Heart right ventricle (tissue), 16 donors: ENCODE measurements around the gene HOXA11. TPM values are rescaled to one million over a fixed set of nuclear protein-coding genes. Genes with fewer than 3 reads are reported as not detected.

ENCODE experiments used
- ATAC-seq, 8 donors: fragments of 200-7000 bp; cut with Tn5 transposase; one replicate each; pipeline ENCODE4 v1.9.1; 2020; ENCODE audit warnings: mild to moderate bottlenecking in 8 of 8, moderate library complexity in 8 of 8, moderate number of reproducible peaks in 1 of 8
- DNase-seq, 2 donors: peaks; one replicate each; pipeline ENCODE4 v3.0.0-alpha.2; 2020
- H3K27ac ChIP-seq, 10 donors: fragments of 200-600 bp; sonication (generic) in 2 of 10; one replicate each; pipeline versions ENCODE4 v1.5.0 to v1.8.0; 2020 to 2022; ENCODE audit warnings: mild to moderate bottlenecking in 3 of 10
- H3K27me3 ChIP-seq, 7 donors: fragments of 200-600 bp; one replicate each; pipeline ENCODE4 v1.8.0; 2021 to 2022; ENCODE audit warnings: mild to moderate bottlenecking in 2 of 7
- H3K36me3 ChIP-seq, 9 donors: fragments of 200-600 bp; sonication (generic) in 1 of 9; one replicate each; pipeline versions ENCODE4 v1.5.0 to v1.8.0; 2020 to 2022; ENCODE audit warnings: mild to moderate bottlenecking in 2 of 9
- H3K4me1 ChIP-seq, 9 donors: fragments of 200-600 bp; sonication (generic) in 1 of 9; one replicate each; pipeline versions ENCODE4 v1.5.0 to v1.8.0; 2020 to 2022; ENCODE audit warnings: mild to moderate bottlenecking in 4 of 9
- H3K4me3 ChIP-seq, 10 donors: fragments of 200-600 bp; sonication (generic) in 2 of 10; one replicate each; pipeline versions ENCODE4 v1.5.0 to v1.8.0; 2020 to 2022; ENCODE audit warnings: mild to moderate bottlenecking in 7 of 10, moderate library complexity in 2 of 10
- H3K9me3 ChIP-seq, 11 donors: fragments of 200-600 bp in 10 of 11; sonication (generic) in 2 of 11; one replicate each; pipeline versions ENCODE4 v1.5.0 to v1.8.0; 2013 to 2022; ENCODE audit warnings: mild to moderate bottlenecking in 2 of 11, control low read depth in 1 of 11, moderate library complexity in 1 of 11
- CTCF ChIP-seq, 9 donors: fragments of 200-600 bp; sonication (generic) in 2 of 9; IDR thresholded peaks; one replicate each; pipeline versions ENCODE4 v1.5.0 to v1.8.0; 2021 to 2022; ENCODE audit warnings: antibody characterized with exemption in 9 of 9, mild to moderate bottlenecking in 5 of 9, moderate library complexity in 1 of 9
- WGBS, 2 donors: extraction: QIAGEN DNeasy Blood & Tissue Kit; methylation state at CpG; one replicate each; pipeline ENCODE4 v1.1.7; 2013; ENCODE audit warnings: inconsistent platforms in 1 of 2; 5-methylcytosine and 5-hydroxymethylcytosine counted together
- intact Hi-C, 10 donors: fragments of 100-400 bp; cut with DNase I; formaldehyde crosslinking; loops; one replicate each; pipeline versions ENCODE4 v1.11.1 to v1.14.2; 2022
- polyA plus RNA-seq, 2 donors: library from polyadenylated mRNA; stranded (reverse); fragments of 200-250 nt; gene quantifications; one replicate each; pipeline ENCODE4 v1.2.3, GENCODE V29; 2013
- total RNA-seq, 10 donors: library from RNA; stranded (reverse); fragmentation: NEBNext Ultra II Directional in 3 of 10; extraction: Animal tissue kit (Norgen Biotek cat#: 25700) in 3 of 10; gene quantifications; one replicate each; pipeline versions ENCODE4 v1.2.1 to v1.2.4, GENCODE V29; 2021 to 2023
- donor health status: Arrhythmogenic right ventricular cardiomyopathy.
- donor health status: ischemic (EF 13 %, LVEDD 7.1; RV severe dilation, severe dysfunction).
- donor health status: healthy with polysubstance abuse.
- donor health status: DM: no; HTN: yes; CAD: no.
- donor health status: DM: no; HTN: no; CAD: no.
- donor health status: ischemic (EF 25% LVEDD 6.9; RV normal size, moderate dysfunction).
- donor health status: ischemic (EF 25% LVEDD 5.7; RV mildly dilated, moderate dysfunction).
- donor health status: healthy.
- donor health status: DM: yes; HTN: yes; CAD: no.
- donor health status: Ischemic cardiomyopathy.
- donor health status: ischemic (EF 35%, LVEDD 5.7; RV mildly dilated, moderate dysfunction).
- donor health status: nonischemic (EF 11% LVEDD 7.7; RV severe dilation, severe dysfunction).
- donor health status: DM: yes; HTN: yes; CAD: no.
- donor health status: PGD.
- donor health status: ischemic (EF 29% LVEDD 5.4; RV normal size, mild dysfunction).
- donor health status: nonischemic (EF 23%, LVEDD 6.1; RV moderate dilation, normal function).

HOXA11 gene
- total and polyA plus RNA-seq, 12 donors, result not detected

DNA sequence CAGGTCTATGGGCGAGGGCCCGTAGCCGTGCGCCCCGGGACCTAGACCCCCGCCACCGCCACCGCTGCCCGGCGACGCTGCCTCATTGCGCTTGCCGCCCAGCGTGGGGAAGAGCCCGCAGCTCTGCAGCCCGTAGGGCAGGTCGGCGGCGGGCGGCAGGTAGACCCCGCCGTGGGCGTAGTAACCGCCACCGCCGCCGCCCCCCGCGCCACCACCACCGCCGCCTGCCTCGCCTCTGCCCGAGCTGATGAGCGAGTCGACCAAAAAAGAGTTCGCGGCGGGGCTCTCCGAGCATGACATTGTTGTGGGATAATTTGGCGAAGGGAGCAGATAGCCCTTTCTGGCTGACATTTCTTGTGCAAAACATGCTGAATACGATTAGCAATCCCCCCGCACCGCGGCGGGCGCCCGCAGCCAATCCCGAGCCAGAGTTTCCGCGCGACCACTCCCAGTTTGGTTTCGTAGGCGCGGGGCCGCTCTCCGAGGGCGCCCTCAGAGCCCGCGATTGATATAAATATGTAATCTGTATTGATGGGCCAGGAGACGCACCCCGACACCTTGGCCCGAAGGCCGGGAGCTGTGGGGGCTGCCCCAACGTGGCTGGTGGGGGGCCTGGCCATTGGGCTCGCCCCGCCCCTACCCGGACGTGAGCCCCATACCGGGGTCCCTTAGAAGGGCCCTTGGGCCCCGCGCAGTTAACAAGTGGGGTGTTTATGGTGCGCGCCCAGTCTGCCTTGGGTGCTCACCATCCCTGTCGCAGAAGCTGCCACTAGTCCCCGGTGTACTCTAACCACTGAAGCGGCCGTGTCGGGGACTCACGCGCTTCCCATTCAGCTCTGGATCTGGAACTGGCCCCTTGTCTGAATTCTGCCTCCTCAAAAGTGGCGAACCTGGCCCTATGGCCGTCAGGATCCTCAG, 10.8 kb downstream of the HOXA11 start, which contains the start of gene HOXA10:
Gene HOXA10, minus strand, starts transcription at position 365 of the 918 bp plus-strand sequence. Its CDS starts 14 bp downstream, at position 351.
- Histone ChIP-seq H3K4me3 (peak within 1 kb of the TSS; percentile 20 to 53 (median 40)), H3K27ac (peak within 1 kb of the TSS in 1 of 10 donors; percentile 20), H3K36me3 (peaks cover 0 to 3% (median 0%) of the 10 kb centered on the region in 9 donors), H3K9me3 (no peaks in the 10 kb centered on the region), H3K27me3 (peaks cover 78 to 100% (median 100%) of the 10 kb centered on the region in 7 donors), H3K4me1 (peaks cover 8 to 47% (median 30%) of the 10 kb centered on the region in 9 donors)
- ATAC-seq, result peak in 2 of 8 donors; percentile 5 to 15
- 4 to 7% methylated on average over 79 to 82 of the region's 82 CpGs for WGBS, 2 donors
- DNase-seq, result no peak
- intact Hi-C loops, result no loop called here
- TF ChIP-seq CTCF (IDR thresholded peaks at IDR 0.05), result no peak

DNA sequence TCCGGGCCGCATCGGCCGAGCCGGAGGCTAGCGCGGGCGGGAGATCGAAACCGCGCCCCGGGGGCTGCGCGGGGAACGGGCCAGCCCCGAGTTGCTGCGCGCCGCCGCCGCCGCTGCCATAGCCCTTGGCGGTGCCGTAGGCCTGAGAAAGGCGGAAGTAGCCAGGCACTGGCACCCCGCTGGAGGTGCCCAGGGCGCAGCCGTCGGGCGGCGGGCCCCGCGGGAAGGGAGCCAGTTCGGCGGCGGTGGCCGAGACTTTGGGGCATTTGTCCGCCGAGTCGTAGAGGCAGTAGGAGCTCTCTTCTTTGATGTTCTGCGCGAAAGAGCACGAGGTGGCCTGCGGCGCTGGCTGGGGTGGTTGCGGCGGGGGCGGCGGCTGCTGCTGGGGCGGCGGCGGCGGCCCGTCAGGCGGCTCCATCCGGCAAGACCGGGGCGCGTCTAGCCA, 11.5 kb downstream of the HOXA11 start:
- H3K27ac ChIP-seq, result peak overlapping the region in 1 of 10 donors; percentile 20
- DNase-seq, result no peak

DNA sequence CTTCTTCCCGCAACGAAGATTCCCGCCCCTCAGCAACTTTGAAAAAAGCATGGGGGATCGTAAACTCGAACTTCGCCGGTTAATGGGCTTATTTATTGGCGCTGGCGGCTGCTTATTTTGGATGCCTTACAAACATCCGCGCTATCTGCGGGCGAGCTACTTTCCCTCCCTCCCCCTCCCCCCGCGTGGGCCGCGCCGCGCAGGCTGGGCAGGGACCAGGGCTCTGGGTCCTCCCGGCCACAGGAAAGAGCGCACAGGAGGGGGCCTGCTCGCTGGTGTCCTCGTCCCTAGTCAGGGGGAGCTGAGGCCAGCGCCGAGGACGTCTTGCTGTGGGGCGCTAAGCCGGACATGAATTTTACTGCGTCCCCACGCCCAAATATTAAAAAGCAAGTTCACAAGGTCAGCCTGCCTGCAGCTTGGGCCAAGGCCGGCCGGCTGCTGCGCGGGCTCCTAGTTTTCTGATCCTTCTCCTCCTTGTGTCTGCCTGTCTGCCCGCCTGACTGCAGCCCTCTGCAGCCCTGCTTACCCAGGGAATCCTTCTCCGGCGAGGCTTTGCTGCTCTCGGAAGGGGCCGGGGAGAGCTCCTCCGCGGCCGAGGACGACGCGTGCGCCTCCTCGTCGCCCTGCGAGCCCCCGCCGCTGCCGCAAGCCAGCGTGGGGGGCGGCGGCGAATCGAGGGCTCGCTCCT, 12.1 kb downstream of the HOXA11 start:
- peak overlapping the region in 1 of 10 donors; percentile 20 for H3K27ac ChIP-seq
- H3K36me3 ChIP-seq, result peaks cover 0 to 3% (median 0%) of the 10 kb centered on the region in 9 donors
- H3K4me3 ChIP-seq, result peak overlapping the region; percentile 20 to 53 (median 40)
- TF ChIP-seq CTCF (IDR thresholded peaks at IDR 0.05), result no peak
- intact Hi-C loops, result no loop called here
- H3K9me3 ChIP-seq, result no peaks in the 10 kb centered on the region
- peaks cover 8 to 55% (median 30%) of the 10 kb centered on the region in 9 donors for H3K4me1 ChIP-seq
- peaks cover 84 to 100% (median 100%) of the 10 kb centered on the region in 7 donors for H3K27me3 ChIP-seq
- no peak for DNase-seq
- peak in 4 of 8 donors; percentile 25 to 50 (median 40) for ATAC-seq
- 0 to 2% methylated on average over 58 of the region's 58 CpGs for WGBS, 2 donors

More for the DNA sequence above, 11.5 kb downstream of the HOXA11 start:
- Histone ChIP-seq H3K9me3 (no peaks in the 10 kb centered on the region), H3K27me3 (peaks cover 79 to 100% (median 100%) of the 10 kb centered on the region in 7 donors), H3K4me1 (peaks cover 8 to 51% (median 30%) of the 10 kb centered on the region in 9 donors), H3K4me3 (peak overlapping the region; percentile 20 to 53 (median 40)), H3K36me3 (peaks cover 0 to 3% (median 0%) of the 10 kb centered on the region in 9 donors)
- ATAC-seq, result peak in 3 of 8 donors; percentile 37 to 49 (median 47)
- no peak for TF ChIP-seq CTCF (IDR thresholded peaks at IDR 0.05)
- intact Hi-C loops, result no loop called here
- WGBS, 2 donors, result 1% methylated on average over 56 to 59 of the region's 59 CpGs

DNA sequence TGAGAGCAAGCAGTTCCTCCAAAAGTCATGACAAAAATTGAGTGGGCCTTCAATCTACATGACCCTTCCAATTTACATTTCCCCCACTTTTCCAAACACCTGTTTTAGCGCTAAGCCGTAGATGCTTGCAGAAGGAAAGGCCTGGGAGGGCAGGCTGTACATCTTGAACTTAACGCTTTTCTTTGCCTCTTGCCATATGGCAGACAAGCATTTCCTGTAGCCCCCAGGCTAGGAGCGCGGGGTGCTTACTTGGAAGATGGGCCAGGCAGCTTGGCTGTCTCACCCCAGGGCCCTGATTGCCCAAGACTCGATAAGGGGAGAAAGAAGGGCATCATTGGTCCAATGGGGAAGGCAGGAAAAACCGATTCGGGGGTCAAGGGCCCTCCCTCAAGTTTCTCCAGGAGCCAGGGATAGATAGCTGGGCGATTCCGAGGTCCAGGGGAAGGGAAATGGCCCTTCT, 12.7 kb downstream of the HOXA11 start:
- no peak for DNase-seq
- Histone ChIP-seq H3K27me3 (peaks cover 83 to 100% (median 100%) of the 10 kb centered on the region in 7 donors), H3K4me1 (peaks cover 8 to 56% (median 30%) of the 10 kb centered on the region in 9 donors), H3K9me3 (no peaks in the 10 kb centered on the region), H3K36me3 (peaks cover 0 to 3% (median 0%) of the 10 kb centered on the region in 9 donors), H3K4me3 (peak overlapping the region in 2 of 10 donors; percentile 20 to 53), H3K27ac (no peak overlapping the region)
- intact Hi-C loops, result no loop called here
- no peak for TF ChIP-seq CTCF (IDR thresholded peaks at IDR 0.05)
- ATAC-seq, result no peak
- 12% methylated on average over 10 of the region's 10 CpGs for WGBS, 2 donors
